ENCODE data around the gene SCYL1.

Gene SCYL1

DNA sequence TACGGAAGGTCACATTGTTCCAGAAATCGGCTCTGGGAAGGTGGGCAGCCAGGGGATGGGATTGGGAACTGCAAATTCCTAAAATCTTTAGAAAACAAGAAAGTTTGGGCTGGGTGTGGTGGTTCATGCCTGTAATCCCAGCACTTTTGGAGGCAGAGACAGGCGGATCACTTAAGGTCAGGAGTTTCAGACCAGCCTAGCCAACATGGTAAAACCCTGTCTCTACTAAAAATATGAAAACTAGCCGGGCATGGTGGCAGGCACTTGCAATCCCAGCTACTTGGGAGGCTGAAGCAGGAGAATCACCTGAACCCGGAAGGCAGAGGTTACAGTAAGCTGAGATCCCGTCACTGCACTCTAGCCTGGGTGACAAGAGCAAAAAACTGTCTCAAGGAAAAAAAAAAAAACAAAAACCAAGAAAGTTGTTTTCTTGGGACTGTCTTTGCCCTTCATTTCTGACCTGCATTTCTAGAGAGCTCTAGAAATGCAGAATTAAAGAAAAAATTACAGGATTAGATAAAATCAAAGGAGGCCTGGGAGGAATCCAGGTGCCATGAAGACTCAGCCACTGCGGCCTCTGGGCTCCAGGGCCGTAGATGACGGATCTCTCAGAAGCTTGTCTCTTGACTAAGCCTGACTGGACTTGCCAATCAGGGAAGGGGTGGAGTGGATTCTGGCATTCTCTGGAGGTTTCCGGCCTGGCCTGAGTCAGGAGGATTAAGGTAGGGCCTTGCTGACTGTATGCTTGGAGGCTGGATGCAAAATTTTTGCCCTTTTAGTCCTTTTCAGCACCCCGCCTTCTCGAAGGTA, 31.3 kb upstream of the SCYL1 start:
- in situ Hi-C loops (cut with MboI; ENCODE audit: low sequenced_read_pairs, unreplicated experiment) = no loop called here
- TF ChIP-seq, protein P1, sequence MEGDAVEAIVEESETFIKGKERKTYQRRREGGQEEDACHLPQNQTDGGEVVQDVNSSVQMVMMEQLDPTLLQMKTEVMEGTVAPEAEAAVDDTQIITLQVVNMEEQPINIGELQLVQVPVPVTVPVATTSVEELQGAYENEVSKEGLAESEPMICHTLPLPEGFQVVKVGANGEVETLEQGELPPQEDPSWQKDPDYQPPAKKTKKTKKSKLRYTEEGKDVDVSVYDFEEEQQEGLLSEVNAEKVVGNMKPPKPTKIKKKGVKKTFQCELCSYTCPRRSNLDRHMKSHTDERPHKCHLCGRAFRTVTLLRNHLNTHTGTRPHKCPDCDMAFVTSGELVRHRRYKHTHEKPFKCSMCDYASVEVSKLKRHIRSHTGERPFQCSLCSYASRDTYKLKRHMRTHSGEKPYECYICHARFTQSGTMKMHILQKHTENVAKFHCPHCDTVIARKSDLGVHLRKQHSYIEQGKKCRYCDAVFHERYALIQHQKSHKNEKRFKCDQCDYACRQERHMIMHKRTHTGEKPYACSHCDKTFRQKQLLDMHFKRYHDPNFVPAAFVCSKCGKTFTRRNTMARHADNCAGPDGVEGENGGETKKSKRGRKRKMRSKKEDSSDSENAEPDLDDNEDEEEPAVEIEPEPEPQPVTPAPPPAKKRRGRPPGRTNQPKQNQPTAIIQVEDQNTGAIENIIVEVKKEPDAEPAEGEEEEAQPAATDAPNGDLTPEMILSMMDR (IDR thresholded peaks at IDR 0.05; ENCODE audit: borderline replicate concordance, control extremely low read depth, extremely low read depth, insufficient read depth, missing control alignments) = no peak
- no peak for DNase-seq (ENCODE audit: low spot score)

DNA sequence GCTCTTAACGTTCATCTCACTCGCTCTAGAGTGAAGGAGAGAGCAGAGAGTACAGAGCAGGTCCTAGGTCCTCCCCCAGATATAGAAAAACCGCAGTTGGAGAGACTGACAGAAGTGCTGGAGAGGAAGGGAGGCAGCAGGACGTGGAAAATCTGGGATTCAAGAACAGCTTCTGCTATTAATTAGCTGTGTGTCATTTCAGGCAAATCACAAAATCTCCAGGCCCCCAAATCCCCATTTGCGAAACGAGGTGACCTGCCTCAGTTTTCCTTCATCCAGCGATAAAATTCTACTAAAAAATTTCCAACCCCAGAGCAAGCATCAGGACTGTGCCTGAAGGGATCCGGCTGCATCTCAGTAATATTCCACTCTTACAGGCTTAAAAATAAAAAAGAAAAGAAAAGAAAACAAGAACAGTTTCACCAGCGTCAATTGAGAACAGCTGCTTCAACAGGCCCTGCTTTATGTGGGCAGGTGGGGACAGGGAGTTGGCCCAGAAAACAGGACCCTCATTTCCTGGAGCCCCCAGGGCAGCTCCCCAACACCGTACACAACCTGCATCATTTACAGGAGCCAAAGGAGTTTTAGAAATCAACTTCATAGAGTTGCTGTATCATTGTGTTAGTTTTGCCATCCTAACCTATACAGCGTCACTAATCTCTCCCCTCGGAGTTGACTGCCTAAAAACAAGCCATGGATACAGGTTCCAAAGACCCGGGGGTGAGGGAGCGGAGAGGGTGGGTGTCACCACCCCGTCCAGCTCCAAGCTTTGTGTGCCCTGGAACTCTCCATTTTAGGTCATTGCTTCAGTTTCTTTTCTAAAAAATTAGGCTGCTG, 28.4 kb upstream of the SCYL1 start:
- TF ChIP-seq, protein P1 (IDR thresholded peaks at IDR 0.05; ENCODE audit: borderline replicate concordance, control extremely low read depth, extremely low read depth, insufficient read depth, missing control alignments) = no peak
- no peak for DNase-seq (ENCODE audit: low spot score)
- in situ Hi-C loops (cut with MboI; ENCODE audit: low sequenced_read_pairs, unreplicated experiment) = loop anchor here (5.0 kb wide), 1 partner anchor 64 kb away; no protein-coding TSS in a partner anchor

DNA sequence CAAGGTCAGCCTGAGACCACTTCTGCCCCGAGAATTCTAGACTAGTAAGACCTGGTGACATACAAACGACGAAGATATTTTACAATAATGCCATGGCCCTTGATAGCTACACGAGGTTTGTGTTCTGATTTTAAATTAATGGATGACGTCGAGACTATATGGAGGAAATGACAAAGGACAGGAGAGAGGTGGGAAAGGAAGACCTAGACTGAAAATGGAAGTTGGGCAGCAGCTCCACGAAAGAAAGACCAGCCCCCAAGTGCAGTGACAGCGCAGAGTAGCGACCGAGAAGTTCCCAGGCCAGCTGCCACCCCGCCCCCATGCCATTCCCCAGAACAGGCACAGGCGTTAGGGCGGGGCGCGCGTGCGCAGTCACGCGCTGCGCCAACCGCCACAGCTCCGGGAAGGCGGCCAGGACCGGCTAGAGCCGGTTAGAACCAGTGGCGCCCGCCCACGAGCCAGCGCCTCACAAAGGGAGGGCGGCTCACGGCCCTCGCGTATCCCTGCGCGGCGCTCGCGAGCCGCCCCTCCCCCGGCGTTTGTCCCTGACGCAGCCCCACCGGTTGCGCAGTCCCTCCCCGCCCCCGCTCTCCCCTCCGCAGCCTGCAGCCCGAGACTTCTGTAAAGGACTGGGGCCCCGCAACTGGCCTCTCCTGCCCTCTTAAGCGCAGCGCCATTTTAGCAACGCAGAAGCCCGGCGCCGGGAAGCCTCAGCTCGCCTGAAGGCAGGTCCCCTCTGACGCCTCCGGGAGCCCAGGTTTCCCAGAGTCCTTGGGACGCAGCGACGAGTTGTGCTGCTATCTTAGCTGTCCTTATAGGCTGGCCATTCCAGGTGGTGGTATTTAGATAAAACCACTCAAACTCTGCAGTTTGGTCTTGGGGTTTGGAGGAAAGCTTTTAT, 27.5 kb upstream of the SCYL1 start:
- TF ChIP-seq, protein P1 (IDR thresholded peaks at IDR 0.05; ENCODE audit: borderline replicate concordance, control extremely low read depth, extremely low read depth, insufficient read depth, missing control alignments) = no peak
- in situ Hi-C loops (cut with MboI; ENCODE audit: low sequenced_read_pairs, unreplicated experiment) = loop anchor here (5.0 kb wide), 1 partner anchor 65 kb away; no protein-coding TSS in a partner anchor
- peak; percentile 87 for DNase-seq (ENCODE audit: low spot score)

DNA sequence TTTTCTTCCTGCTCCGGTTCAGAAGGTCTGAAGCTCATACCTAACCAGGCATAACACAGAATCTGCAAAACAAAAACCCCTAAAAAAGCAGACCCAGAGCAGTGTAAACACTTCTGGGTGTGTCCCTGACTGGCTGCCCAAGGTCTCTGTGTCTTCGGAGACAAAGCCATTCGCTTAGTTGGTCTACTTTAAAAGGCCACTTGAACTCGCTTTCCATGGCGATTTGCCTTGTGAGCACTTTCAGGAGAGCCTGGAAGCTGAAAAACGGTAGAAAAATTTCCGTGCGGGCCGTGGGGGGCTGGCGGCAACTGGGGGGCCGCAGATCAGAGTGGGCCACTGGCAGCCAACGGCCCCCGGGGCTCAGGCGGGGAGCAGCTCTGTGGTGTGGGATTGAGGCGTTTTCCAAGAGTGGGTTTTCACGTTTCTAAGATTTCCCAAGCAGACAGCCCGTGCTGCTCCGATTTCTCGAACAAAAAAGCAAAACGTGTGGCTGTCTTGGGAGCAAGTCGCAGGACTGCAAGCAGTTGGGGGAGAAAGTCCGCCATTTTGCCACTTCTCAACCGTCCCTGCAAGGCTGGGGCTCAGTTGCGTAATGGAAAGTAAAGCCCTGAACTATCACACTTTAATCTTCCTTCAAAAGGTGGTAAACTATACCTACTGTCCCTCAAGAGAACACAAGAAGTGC, 26.7 kb upstream of the SCYL1 start:
- in situ Hi-C loops (cut with MboI; ENCODE audit: low sequenced_read_pairs, unreplicated experiment) = loop anchor here (5.0 kb wide), 1 partner anchor 66 kb away; no protein-coding TSS in a partner anchor
- TF ChIP-seq, protein P1 (IDR thresholded peaks at IDR 0.05; ENCODE audit: borderline replicate concordance, control extremely low read depth, extremely low read depth, insufficient read depth, missing control alignments) = no peak
- DNase-seq (ENCODE audit: low spot score) = no peak

DNA sequence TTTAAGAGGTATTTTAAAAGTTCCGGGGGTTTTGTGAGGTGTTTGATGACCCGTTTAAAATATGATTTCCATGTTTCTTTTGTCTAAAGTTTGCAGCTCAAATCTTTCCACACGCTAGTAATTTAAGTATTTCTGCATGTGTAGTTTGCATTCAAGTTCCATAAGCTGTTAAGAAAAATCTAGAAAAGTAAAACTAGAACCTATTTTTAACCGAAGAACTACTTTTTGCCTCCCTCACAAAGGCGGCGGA, 26.2 kb upstream of the SCYL1 start:
- DNase-seq (ENCODE audit: low spot score) = no peak
- in situ Hi-C loops (cut with MboI; ENCODE audit: low sequenced_read_pairs, unreplicated experiment) = loop anchor here (5.0 kb wide), 1 partner anchor 66 kb away; no protein-coding TSS in a partner anchor
- TF ChIP-seq, protein P1 (IDR thresholded peaks at IDR 0.05; ENCODE audit: borderline replicate concordance, control extremely low read depth, extremely low read depth, insufficient read depth, missing control alignments) = no peak
